BE2C (cell line): ENCODE measurements around the gene RGSL1.

Experiments
- DNase-seq: peaks from one replicate; pipeline ENCODE4 v3.0.0-alpha.2; 2020
- H3K27me3 ChIP-seq: fragments of 250-450 bp; sonication (Bioruptor Pico); 2 replicates; pipeline ENCODE4 v1.5.1; 2020; ENCODE audit warnings: mild to moderate bottlenecking
- H3K36me3 ChIP-seq: fragments of 250-450 bp; sonication (Bioruptor Pico); 2 replicates; pipeline ENCODE4 v1.5.1; 2020; ENCODE audit warnings: mild to moderate bottlenecking
- H3K4me1 ChIP-seq: fragments of 250-450 bp; sonication (Bioruptor Pico); 2 replicates; pipeline ENCODE4 v1.5.1; 2020
- H3K4me3 ChIP-seq: 2 replicates; pipeline ENCODE4 v1.5.1; 2011; ENCODE audit warnings: low read depth, low read length
- H3K9me3 ChIP-seq: fragments of 250-450 bp; sonication (Bioruptor Pico); 2 replicates; pipeline ENCODE4 v1.5.1; 2020
- TF ChIP-seq, protein P1 (sequence below): IDR thresholded peaks from 2 replicates; pipeline ENCODE4 v1.5.1; 2012; ENCODE audit warnings: mild to moderate bottlenecking, low read depth, low read length

Gene RGSL1

DNA sequence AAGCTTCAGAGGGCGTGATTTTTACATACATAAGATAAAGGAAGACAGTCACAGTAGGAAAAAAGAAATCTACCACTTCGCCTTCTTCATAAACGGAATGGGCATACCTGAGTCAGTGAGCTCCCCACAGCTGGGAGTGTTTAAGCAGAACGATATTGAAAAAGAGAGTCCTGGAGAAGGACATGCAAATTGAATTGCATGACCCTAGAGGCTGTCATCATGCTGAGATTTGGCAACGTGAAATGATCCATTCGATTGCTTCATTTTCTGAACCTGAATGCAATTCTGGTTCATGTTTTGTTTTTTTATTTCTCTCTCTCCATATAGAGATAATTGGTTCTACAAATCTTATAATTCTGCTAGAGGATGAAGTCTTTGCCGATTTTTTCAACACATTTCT lies 3.7 kb downstream of the RGSL1 start:
- no peak for DNase-seq
- no peaks in the 10 kb centered on the region for H3K9me3 ChIP-seq
- TF ChIP-seq, protein P1, sequence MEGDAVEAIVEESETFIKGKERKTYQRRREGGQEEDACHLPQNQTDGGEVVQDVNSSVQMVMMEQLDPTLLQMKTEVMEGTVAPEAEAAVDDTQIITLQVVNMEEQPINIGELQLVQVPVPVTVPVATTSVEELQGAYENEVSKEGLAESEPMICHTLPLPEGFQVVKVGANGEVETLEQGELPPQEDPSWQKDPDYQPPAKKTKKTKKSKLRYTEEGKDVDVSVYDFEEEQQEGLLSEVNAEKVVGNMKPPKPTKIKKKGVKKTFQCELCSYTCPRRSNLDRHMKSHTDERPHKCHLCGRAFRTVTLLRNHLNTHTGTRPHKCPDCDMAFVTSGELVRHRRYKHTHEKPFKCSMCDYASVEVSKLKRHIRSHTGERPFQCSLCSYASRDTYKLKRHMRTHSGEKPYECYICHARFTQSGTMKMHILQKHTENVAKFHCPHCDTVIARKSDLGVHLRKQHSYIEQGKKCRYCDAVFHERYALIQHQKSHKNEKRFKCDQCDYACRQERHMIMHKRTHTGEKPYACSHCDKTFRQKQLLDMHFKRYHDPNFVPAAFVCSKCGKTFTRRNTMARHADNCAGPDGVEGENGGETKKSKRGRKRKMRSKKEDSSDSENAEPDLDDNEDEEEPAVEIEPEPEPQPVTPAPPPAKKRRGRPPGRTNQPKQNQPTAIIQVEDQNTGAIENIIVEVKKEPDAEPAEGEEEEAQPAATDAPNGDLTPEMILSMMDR = no peak

DNA sequence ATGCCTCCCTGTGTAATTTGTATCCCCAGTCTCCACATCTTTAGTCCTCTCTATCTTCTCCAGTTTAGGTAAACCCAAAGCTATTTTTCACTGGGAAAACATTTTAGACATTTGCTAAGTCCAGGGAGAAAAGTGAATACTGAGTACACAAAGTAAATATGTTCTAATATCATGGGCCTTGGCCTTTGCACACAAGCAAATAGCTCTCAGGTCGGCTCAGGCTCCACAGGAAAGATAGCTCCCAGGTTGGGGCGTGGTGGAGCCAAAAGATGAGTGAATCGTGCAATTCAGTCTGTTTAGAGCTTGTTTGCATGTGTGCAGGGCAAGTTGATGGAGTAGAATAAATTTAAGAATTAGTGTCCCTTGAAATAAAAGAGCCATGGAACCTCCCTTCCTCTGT lies 7.9 kb downstream of the RGSL1 start:
- H3K9me3 ChIP-seq = no peaks in the 10 kb centered on the region
- DNase-seq = no peak
- H3K27me3 ChIP-seq = peaks cover 18% of the 10 kb centered on the region
- H3K36me3 ChIP-seq = no peaks in the 10 kb centered on the region
- TF ChIP-seq, protein P1 = no peak
- H3K4me1 ChIP-seq = no peaks in the 10 kb centered on the region
- no peak overlapping the region for H3K4me3 ChIP-seq

More for the DNA sequence above, 3.7 kb downstream of the RGSL1 start:
- H3K4me1 ChIP-seq = no peaks in the 10 kb centered on the region
- H3K27me3 ChIP-seq = peaks cover 13% of the 10 kb centered on the region
- H3K36me3 ChIP-seq = no peaks in the 10 kb centered on the region
- H3K4me3 ChIP-seq = no peak overlapping the region

DNA sequence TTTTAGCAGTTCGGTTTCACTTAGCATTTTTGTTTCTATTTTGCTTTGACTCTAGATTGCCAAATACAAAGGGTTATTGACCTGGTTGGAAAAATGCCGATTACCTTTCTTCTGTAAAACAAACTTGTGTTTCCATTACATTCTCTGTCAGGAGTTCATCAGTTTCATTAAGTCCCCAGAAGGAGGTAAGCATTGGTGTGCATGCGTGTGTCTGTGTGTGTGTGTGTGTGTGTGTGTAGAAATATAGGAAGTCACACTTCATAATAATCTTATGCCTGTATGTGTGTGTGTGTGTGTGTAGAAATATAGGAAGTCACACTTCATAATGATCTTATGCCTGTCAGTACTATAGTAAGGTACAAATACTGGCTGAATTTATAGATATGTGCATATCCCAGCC lies 10.0 kb downstream of the RGSL1 start:
- Histone ChIP-seq H3K9me3 (no peaks in the 10 kb centered on the region), H3K27me3 (peaks cover 9% of the 10 kb centered on the region), H3K4me1 (no peaks in the 10 kb centered on the region), H3K36me3 (no peaks in the 10 kb centered on the region), H3K4me3 (no peak overlapping the region)
- DNase-seq = no peak
- TF ChIP-seq, protein P1 = no peak

DNA sequence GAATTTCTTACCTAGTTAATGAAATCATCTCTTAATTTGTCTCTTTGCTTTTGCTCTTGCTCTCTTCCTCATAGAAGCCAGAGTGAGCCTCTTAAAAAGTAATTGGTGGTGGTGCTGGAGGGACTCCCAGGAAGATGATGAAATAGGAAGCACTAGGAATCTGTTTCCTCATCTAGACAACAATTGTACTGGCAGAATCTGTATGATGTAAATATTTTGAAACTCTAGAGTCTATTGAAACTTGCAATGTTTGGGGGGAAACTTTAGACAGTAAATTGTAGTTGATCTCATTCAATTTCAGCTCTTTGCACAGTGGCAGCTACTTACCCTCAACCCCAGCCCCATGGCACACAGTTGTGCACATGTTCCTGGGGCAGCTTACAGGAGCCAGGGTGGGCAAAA lies 10.6 kb downstream of the RGSL1 start:
- Histone ChIP-seq H3K36me3 (no peaks in the 10 kb centered on the region), H3K9me3 (no peaks in the 10 kb centered on the region), H3K4me3 (no peak overlapping the region), H3K4me1 (no peaks in the 10 kb centered on the region), H3K27me3 (peaks cover 8% of the 10 kb centered on the region; the same call in 1 of the 2 replicates)
- TF ChIP-seq, protein P1 = no peak
- no peak for DNase-seq

DNA sequence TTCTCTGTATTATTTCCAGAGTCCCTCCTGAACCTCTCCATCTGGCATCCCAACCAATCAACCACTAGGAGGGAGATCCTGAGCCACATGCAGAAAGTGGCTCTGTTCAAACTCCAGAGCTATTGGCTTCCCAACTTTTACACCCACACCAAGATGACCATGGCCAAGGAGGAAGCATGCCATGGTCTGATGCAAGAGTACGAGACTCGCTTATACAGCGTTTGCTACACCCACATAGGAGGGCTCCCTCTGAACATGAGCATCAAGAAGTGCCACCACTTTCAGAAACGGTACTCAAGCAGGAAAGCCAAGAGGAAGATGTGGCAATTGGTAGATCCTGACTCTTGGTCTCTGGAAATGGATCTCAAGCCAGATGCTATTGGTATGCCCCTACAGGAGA lies 23.6 kb downstream of the RGSL1 start:
- Histone ChIP-seq H3K9me3 (no peaks in the 10 kb centered on the region), H3K4me1 (no peaks in the 10 kb centered on the region), H3K27me3 (peaks cover 11% of the 10 kb centered on the region), H3K4me3 (no peak overlapping the region), H3K36me3 (no peaks in the 10 kb centered on the region)
- DNase-seq = no peak
- TF ChIP-seq, protein P1 = no peak

DNA sequence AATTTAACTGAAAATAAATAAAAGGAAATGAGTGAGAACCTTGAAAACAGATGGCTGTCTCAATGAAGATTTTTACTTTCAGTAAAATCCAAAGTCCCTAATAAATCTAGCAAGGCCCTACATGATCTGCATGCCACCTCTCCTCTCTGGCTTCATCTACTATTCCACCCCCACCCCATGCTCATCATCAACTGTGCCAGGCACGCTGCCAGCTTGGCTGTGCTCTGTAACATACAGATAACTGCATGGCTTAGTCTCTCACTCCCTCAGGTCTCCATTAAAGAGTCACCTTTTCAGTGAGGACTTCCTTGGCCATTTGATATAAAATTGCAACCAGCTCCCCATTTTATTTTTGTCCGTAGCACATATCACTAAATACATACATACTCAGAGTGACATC lies 26.7 kb downstream of the RGSL1 start:
- no peaks in the 10 kb centered on the region for H3K9me3 ChIP-seq
- no peak for DNase-seq
- H3K36me3 ChIP-seq = no peaks in the 10 kb centered on the region
- TF ChIP-seq, protein P1 = no peak
- H3K4me3 ChIP-seq = no peak overlapping the region
- H3K27me3 ChIP-seq = peaks cover 11% of the 10 kb centered on the region
- no peaks in the 10 kb centered on the region for H3K4me1 ChIP-seq
